Measurements from ENCODE around the gene MEG3.

The MEG3 gene

GRCh38 chr14:100834794-100835547 is 9.1 kb downstream of the MEG3 start:
- no peak for DNase-seq

- no peak for DNase-seq
Observed at GRCh38 chr14:100835548-100836310, 9.8 kb downstream of the MEG3 start.

GRCh38 chr14:100836311-100836805 is 10.4 kb downstream of the MEG3 start:
- DNase-seq = no peak

- peak; percentile 42 for DNase-seq
Observed at GRCh38 chr14:100836941-100837804, 11.3 kb downstream of the MEG3 start.

GRCh38 chr14:100837805-100838350 is 12.0 kb downstream of the MEG3 start:
- DNase-seq = no peak

GRCh38 chr14:100838493-100839314 is 12.8 kb downstream of the MEG3 start:
- no peak for DNase-seq

- no peak for DNase-seq
Observed at GRCh38 chr14:100839315-100839585, 13.3 kb downstream of the MEG3 start.

- no peak for DNase-seq
Observed at GRCh38 chr14:100839681-100840111, 13.8 kb downstream of the MEG3 start.

- DNase-seq = no peak
Observed at GRCh38 chr14:100840286-100841065, 14.6 kb downstream of the MEG3 start.

- no peak for DNase-seq
Observed at GRCh38 chr14:100841066-100841760, 15.3 kb downstream of the MEG3 start.

GRCh38 chr14:100841761-100842403 is 16.0 kb downstream of the MEG3 start:
- DNase-seq = no peak

- no peak for DNase-seq
Observed at GRCh38 chr14:100842799-100843198, 16.9 kb downstream of the MEG3 start.

- no peak for DNase-seq
Observed at GRCh38 chr14:100844082-100844408, 18.1 kb downstream of the MEG3 start.

GRCh38 chr14:100844421-100844820 is 18.5 kb downstream of the MEG3 start:
- no peak for DNase-seq

GRCh38 chr14:100844846-100845245 is 18.9 kb downstream of the MEG3 start:
- no peak for DNase-seq

GRCh38 chr14:100845341-100845740 is 19.4 kb downstream of the MEG3 start:
- DNase-seq = no peak

GRCh38 chr14:100846309-100846859 is 20.5 kb downstream of the MEG3 start:
- DNase-seq = no peak

GRCh38 chr14:100849115-100849781 is 23.3 kb downstream of the MEG3 start:
- no peak for DNase-seq

GRCh38 chr14:100850841-100851585 is 25.1 kb downstream of the MEG3 start:
- peak; percentile 53 for DNase-seq

Measured in SHP77 treated with DMSO at 0.1 percent for 48 hours (cell line).